WTC11 (cell line): ENCODE data around the gene KDM4C. TPM values are rescaled to one million over a fixed set of nuclear protein-coding genes. Genes with fewer than 3 reads are reported as not detected.

Experiments used
- ATAC-seq: fragments of 200-7000 bp; cut with Tn5 transposase; 2 replicates; pipeline ENCODE4 v1.10.0; 2021; ENCODE audit warnings: mild to moderate bottlenecking, moderate library complexity
- CTCF ChIA-PET: fragments of 300-600 bp; sonication (Branson Sonifier 250); formaldehyde crosslinking; loops from one replicate; lab custom pipeline; 2021; ENCODE audit warnings: antibody characterized with exemption; lab: Charles Lee
- POLR2A ChIA-PET: fragments of 350-600 bp; sonication (Branson Sonifier 250); formaldehyde crosslinking; loops from one replicate; lab custom pipeline; 2021; ENCODE audit warnings: antibody characterized with exemption; lab: Charles Lee
- DNase-seq: peaks from one replicate; pipeline ENCODE4 v3.0.0; 2021; ENCODE audit warnings: low spot score
- H3K27ac Mint-ChIP-seq: 2 replicates; pipeline ENCODE4 v1.8.0; 2021; ENCODE audit warnings: mixed read lengths
- H3K27me3 Mint-ChIP-seq: 2 replicates; pipeline ENCODE4 v1.8.0; 2021; ENCODE audit warnings: low read depth, mild to moderate bottlenecking, moderate library complexity, mixed read lengths
- H3K36me3 Mint-ChIP-seq: 2 replicates; pipeline ENCODE4 v1.8.0; 2021; ENCODE audit warnings: mixed read lengths
- H3K4me1 Mint-ChIP-seq: 2 replicates; pipeline ENCODE4 v1.8.0; 2022; ENCODE audit warnings: mixed read lengths
- H3K4me3 Mint-ChIP-seq: 2 replicates; pipeline ENCODE4 v1.8.0; 2021; ENCODE audit warnings: mild to moderate bottlenecking, moderate library complexity, mixed read lengths
- H3K9me3 Mint-ChIP-seq: 2 replicates; pipeline ENCODE4 v1.8.0; 2021; ENCODE audit warnings: mixed read lengths
- AFF4 ChIP-seq: sonication (generic); formaldehyde crosslinking; IDR thresholded peaks from 2 replicates; pipeline ENCODE4 v1.8.1; 2023; ENCODE audit warnings: mild to moderate bottlenecking, missing genetic modification reagents, borderline replicate concordance
- ATF2 ChIP-seq: sonication (generic); formaldehyde crosslinking; IDR thresholded peaks from 2 replicates; pipeline ENCODE4 v1.8.1; 2022; ENCODE audit warnings: low read depth, missing genetic modification reagents, borderline replicate concordance
- CBFB ChIP-seq: sonication (generic); formaldehyde crosslinking; IDR thresholded peaks from 2 replicates; pipeline ENCODE4 v1.8.1; 2022; ENCODE audit warnings: mild to moderate bottlenecking, low read depth, missing genetic modification reagents
- E2F4 ChIP-seq: sonication (generic); formaldehyde crosslinking; IDR thresholded peaks from 2 replicates; pipeline ENCODE4 v1.8.1; 2022; ENCODE audit warnings: low read depth, mild to moderate bottlenecking, moderate library complexity, missing genetic modification reagents, borderline replicate concordance
- MYBL2 ChIP-seq: sonication (generic); formaldehyde crosslinking; IDR thresholded peaks from 2 replicates; pipeline ENCODE4 v1.8.1; 2023; ENCODE audit warnings: mild to moderate bottlenecking, moderate library complexity, missing genetic modification reagents
- NFATC4 ChIP-seq: fragments of 250-450 bp; sonication (Bioruptor Pico); IDR thresholded peaks from 2 replicates; pipeline ENCODE4 v1.9.0; 2021; ENCODE audit warnings: mild to moderate bottlenecking
- NFE2L1 ChIP-seq: sonication (generic); formaldehyde crosslinking; IDR thresholded peaks from 2 replicates; pipeline ENCODE4 v1.8.1; 2023; ENCODE audit warnings: missing genetic modification reagents
- NFYB ChIP-seq: sonication (generic); formaldehyde crosslinking; conservative IDR thresholded peaks from 2 replicates; pipeline ENCODE4 v1.8.0; 2022; ENCODE audit warnings: low read depth, missing genetic modification reagents
- NR1H2 ChIP-seq: sonication (generic); formaldehyde crosslinking; IDR thresholded peaks from 2 replicates; pipeline ENCODE4 v1.9.0; 2021; ENCODE audit warnings: mild to moderate bottlenecking, moderate library complexity, missing genetic modification reagents
- RELA ChIP-seq: sonication (generic); formaldehyde crosslinking; IDR thresholded peaks from 2 replicates; pipeline ENCODE4 v1.8.1; 2022; ENCODE audit warnings: missing genetic modification reagents, mild to moderate bottlenecking, borderline replicate concordance
- SOX15 ChIP-seq: fragments of 250-450 bp; sonication (Bioruptor Pico); IDR thresholded peaks from 2 replicates; pipeline ENCODE4 v1.9.0; 2021; ENCODE audit warnings: mild to moderate bottlenecking
- SP1 ChIP-seq: sonication (generic); formaldehyde crosslinking; conservative IDR thresholded peaks from 2 replicates; pipeline ENCODE4 v1.8.1; 2022; ENCODE audit warnings: missing genetic modification reagents
- ZNF138 ChIP-seq: sonication (generic); formaldehyde crosslinking; conservative IDR thresholded peaks from 2 replicates; pipeline ENCODE4 v1.8.1; 2022; ENCODE audit warnings: mild to moderate bottlenecking, moderate library complexity, missing genetic modification reagents
- ZNF512 ChIP-seq: sonication (generic); formaldehyde crosslinking; IDR thresholded peaks from 2 replicates; pipeline ENCODE4 v1.8.1; 2022; ENCODE audit warnings: missing genetic modification reagents, borderline replicate concordance
- ZNF671 ChIP-seq: fragments of 250-450 bp; sonication (Bioruptor Pico); IDR thresholded peaks from 2 replicates; pipeline ENCODE4 v1.8.0; 2021; ENCODE audit warnings: mild to moderate bottlenecking
- total RNA-seq: library from RNA; stranded (reverse); gene quantifications from 3 replicates; pipeline ENCODE4 v1.2.3, GENCODE V29; 2021
- TF ChIP-seq, protein P1 (sequence below): fragments of 250-450 bp; sonication (Bioruptor Pico); IDR thresholded peaks from 2 replicates; pipeline ENCODE4 v1.9.0; 2021; ENCODE audit warnings: moderate library complexity, mild to moderate bottlenecking, inconsistent platforms, borderline replicate concordance
- TF ChIP-seq, protein P2 (sequence below): fragments of 250-450 bp; sonication (Bioruptor Pico); IDR thresholded peaks from 2 replicates; pipeline ENCODE4 v2.1.2; 2022; ENCODE audit warnings: mild to moderate bottlenecking, moderate library complexity
- TF ChIP-seq, protein P3 (sequence below): fragments of 200-600 bp; IDR thresholded peaks from 2 replicates; pipeline ENCODE4 v1.8.0; 2022; ENCODE audit warnings: antibody characterized with exemption
- TF ChIP-seq, protein P4 (sequence below): fragments of 250-450 bp; sonication (Bioruptor Pico); IDR thresholded peaks from 2 replicates; pipeline ENCODE4 v1.9.0; 2021; ENCODE audit warnings: mild to moderate bottlenecking, borderline replicate concordance

Gene KDM4C
- total RNA-seq, 1 experiment from 2014 or later, result 29.2 TPM

- no peak overlapping the region for H3K27ac Mint-ChIP-seq
- CTCF ChIA-PET, result interaction anchor here (1.0 kb wide), 1 partner anchor 111 kb away, joined by 5 read pairs; no protein-coding TSS in a partner anchor
Measured at GRCh38 chr9:6716766-6717165, 41.0 kb upstream of the KDM4C start.

More at GRCh38 chr9:6716766-6717165, 41.0 kb upstream of the KDM4C start:
- Mint-ChIP-seq H3K27me3 (no peaks in the 10 kb centered on the region; the same call in 1 of the 2 replicates), H3K4me3 (no peak overlapping the region), H3K36me3 (no peaks in the 10 kb centered on the region), H3K4me1 (peaks cover 13% of the 10 kb centered on the region), H3K9me3 (no peaks in the 10 kb centered on the region)
- ATAC-seq (no peak), DNase-seq (no peak)
- POLR2A ChIA-PET, result no interaction called here
- TF ChIP-seq RELA (no peak), ZNF671 (no peak), NFE2L1 (CRISPR knock-in tag) (no peak), NFYB (CRISPR knock-in tag) (no peak), ZNF138 (CRISPR knock-in tag) (no peak), MYBL2 (no peak), ATF2 (CRISPR knock-in tag) (no peak), AFF4 (CRISPR knock-in tag) (no peak), NR1H2 (CRISPR knock-in tag) (no peak), ZNF512 (CRISPR knock-in tag) (no peak), CBFB (CRISPR knock-in tag) (no peak), SOX15 (CRISPR knock-in tag) (no peak), SP1 (no peak), NFATC4 (CRISPR knock-in tag) (no peak), E2F4 (no peak)
- TF ChIP-seq, protein P1, sequence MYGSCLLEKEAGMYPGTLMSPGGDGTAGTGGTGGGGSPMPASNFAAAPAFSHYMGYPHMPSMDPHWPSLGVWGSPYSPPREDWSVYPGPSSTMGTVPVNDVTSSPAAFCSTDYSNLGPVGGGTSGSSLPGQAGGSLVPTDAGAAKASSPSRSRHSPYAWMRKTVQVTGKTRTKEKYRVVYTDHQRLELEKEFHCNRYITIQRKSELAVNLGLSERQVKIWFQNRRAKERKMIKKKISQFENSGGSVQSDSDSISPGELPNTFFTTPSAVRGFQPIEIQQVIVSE (CRISPR knock-in tag), result no peak
- TF ChIP-seq, protein P2, sequence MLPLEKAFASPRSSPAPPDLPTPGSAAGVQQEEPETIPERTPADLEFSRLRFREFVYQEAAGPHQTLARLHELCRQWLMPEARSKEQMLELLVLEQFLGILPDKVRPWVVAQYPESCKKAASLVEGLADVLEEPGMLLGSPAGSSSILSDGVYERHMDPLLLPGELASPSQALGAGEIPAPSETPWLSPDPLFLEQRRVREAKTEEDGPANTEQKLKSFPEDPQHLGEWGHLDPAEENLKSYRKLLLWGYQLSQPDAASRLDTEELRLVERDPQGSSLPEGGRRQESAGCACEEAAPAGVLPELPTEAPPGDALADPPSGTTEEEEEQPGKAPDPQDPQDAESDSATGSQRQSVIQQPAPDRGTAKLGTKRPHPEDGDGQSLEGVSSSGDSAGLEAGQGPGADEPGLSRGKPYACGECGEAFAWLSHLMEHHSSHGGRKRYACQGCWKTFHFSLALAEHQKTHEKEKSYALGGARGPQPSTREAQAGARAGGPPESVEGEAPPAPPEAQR (CRISPR knock-in tag), result no peak
- TF ChIP-seq, protein P3, sequence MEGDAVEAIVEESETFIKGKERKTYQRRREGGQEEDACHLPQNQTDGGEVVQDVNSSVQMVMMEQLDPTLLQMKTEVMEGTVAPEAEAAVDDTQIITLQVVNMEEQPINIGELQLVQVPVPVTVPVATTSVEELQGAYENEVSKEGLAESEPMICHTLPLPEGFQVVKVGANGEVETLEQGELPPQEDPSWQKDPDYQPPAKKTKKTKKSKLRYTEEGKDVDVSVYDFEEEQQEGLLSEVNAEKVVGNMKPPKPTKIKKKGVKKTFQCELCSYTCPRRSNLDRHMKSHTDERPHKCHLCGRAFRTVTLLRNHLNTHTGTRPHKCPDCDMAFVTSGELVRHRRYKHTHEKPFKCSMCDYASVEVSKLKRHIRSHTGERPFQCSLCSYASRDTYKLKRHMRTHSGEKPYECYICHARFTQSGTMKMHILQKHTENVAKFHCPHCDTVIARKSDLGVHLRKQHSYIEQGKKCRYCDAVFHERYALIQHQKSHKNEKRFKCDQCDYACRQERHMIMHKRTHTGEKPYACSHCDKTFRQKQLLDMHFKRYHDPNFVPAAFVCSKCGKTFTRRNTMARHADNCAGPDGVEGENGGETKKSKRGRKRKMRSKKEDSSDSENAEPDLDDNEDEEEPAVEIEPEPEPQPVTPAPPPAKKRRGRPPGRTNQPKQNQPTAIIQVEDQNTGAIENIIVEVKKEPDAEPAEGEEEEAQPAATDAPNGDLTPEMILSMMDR, result no peak
- TF ChIP-seq, protein P4, sequence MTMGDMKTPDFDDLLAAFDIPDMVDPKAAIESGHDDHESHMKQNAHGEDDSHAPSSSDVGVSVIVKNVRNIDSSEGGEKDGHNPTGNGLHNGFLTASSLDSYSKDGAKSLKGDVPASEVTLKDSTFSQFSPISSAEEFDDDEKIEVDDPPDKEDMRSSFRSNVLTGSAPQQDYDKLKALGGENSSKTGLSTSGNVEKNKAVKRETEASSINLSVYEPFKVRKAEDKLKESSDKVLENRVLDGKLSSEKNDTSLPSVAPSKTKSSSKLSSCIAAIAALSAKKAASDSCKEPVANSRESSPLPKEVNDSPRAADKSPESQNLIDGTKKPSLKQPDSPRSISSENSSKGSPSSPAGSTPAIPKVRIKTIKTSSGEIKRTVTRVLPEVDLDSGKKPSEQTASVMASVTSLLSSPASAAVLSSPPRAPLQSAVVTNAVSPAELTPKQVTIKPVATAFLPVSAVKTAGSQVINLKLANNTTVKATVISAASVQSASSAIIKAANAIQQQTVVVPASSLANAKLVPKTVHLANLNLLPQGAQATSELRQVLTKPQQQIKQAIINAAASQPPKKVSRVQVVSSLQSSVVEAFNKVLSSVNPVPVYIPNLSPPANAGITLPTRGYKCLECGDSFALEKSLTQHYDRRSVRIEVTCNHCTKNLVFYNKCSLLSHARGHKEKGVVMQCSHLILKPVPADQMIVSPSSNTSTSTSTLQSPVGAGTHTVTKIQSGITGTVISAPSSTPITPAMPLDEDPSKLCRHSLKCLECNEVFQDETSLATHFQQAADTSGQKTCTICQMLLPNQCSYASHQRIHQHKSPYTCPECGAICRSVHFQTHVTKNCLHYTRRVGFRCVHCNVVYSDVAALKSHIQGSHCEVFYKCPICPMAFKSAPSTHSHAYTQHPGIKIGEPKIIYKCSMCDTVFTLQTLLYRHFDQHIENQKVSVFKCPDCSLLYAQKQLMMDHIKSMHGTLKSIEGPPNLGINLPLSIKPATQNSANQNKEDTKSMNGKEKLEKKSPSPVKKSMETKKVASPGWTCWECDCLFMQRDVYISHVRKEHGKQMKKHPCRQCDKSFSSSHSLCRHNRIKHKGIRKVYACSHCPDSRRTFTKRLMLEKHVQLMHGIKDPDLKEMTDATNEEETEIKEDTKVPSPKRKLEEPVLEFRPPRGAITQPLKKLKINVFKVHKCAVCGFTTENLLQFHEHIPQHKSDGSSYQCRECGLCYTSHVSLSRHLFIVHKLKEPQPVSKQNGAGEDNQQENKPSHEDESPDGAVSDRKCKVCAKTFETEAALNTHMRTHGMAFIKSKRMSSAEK (CRISPR knock-in tag), result no peak
- TF ChIP-seq, all 79 proteins: peak for 0
